CD4-positive, alpha-beta memory T cell (primary cell): ENCODE data around the gene FETUB. TPM values are rescaled to one million over a fixed set of nuclear protein-coding genes. Genes with fewer than 3 reads are reported as not detected.

Source experiments
- CTCF ChIA-PET: fragments of 350-600 bp; sonication (Branson Sonifier 250); formaldehyde crosslinking; loops from one replicate; lab custom pipeline; 2021; ENCODE audit warnings: inconsistent platforms; ENCODE audit not compliant: partially characterized antibody; lab: Charles Lee
- POLR2A ChIA-PET: fragments of 350-600 bp; sonication (Branson Sonifier 250); formaldehyde crosslinking; loops from one replicate; lab custom pipeline; 2021; ENCODE audit not compliant: partially characterized antibody; lab: Charles Lee
- DNase-seq, 5 donors: peaks; one replicate each; pipeline versions ENCODE4 v3.0.0 to v3.0.0-alpha.2; 2020 to 2022; ENCODE audit warnings: mixed read lengths in 1 of 5
- H3K27ac ChIP-seq: one replicate; pipeline ENCODE4 v1.7.0; 2013; ENCODE audit warnings: low read depth, low read length
- H3K27me3 ChIP-seq: 2 replicates; pipeline ENCODE4 v1.7.0; 2013; ENCODE audit warnings: mild to moderate bottlenecking, low read length, moderate library complexity; ENCODE audit not compliant: insufficient read depth
- H3K36me3 ChIP-seq: 2 replicates; pipeline ENCODE4 v1.7.0; 2013; ENCODE audit warnings: mild to moderate bottlenecking, low read length, moderate library complexity; ENCODE audit not compliant: insufficient read depth
- H3K4me1 ChIP-seq: 2 replicates; pipeline ENCODE4 v1.7.0; 2013; ENCODE audit warnings: mild to moderate bottlenecking, low read length, moderate library complexity; ENCODE audit not compliant: insufficient read depth
- H3K4me3 ChIP-seq, 2 donors: one replicate each; pipeline ENCODE4 v1.7.0; 2013; ENCODE audit warnings: low read length in 2 of 2, mild to moderate bottlenecking in 1 of 2
- H3K9me3 ChIP-seq, 2 donors: one replicate each; pipeline ENCODE4 v1.7.0; 2013; ENCODE audit warnings: low read length in 2 of 2, control low read depth in 1 of 2; ENCODE audit not compliant: control insufficient read depth in 1 of 2
- H3K27ac Mint-ChIP-seq, 7 donors: one replicate each; pipeline ENCODE4 v1.8.0; 2020 to 2021; ENCODE audit warnings: mixed read lengths in 7 of 7, mild to moderate bottlenecking in 6 of 7, inconsistent platforms in 3 of 7, moderate library complexity in 3 of 7
- H3K27me3 Mint-ChIP-seq, 2 donors: one replicate each; pipeline ENCODE4 v1.8.0; 2020 to 2021; ENCODE audit warnings: mixed read lengths in 2 of 2
- H3K36me3 Mint-ChIP-seq, 2 donors: one replicate each; pipeline ENCODE4 v1.8.0; 2020 to 2021; ENCODE audit warnings: mixed read lengths in 2 of 2, inconsistent platforms in 1 of 2, mild to moderate bottlenecking in 1 of 2
- H3K4me1 Mint-ChIP-seq, 4 donors: one replicate each; pipeline ENCODE4 v1.8.0; 2020 to 2021; ENCODE audit warnings: mixed read lengths in 4 of 4, mild to moderate bottlenecking in 1 of 4
- H3K4me3 Mint-ChIP-seq, 8 donors: one replicate each; pipeline ENCODE4 v1.8.0; 2020 to 2021; ENCODE audit warnings: mixed read lengths in 8 of 8, mild to moderate bottlenecking in 7 of 8, moderate library complexity in 6 of 8, inconsistent platforms in 3 of 8
- H3K9me3 Mint-ChIP-seq, 8 donors: one replicate each; pipeline ENCODE4 v1.8.0; 2020 to 2021; ENCODE audit warnings: mixed read lengths in 8 of 8, mild to moderate bottlenecking in 5 of 8, inconsistent platforms in 3 of 8, moderate library complexity in 1 of 8
- intact Hi-C: fragments of 100-400 bp; cut with micrococcal nuclease; formaldehyde crosslinking; loops from one replicate; pipeline ENCODE4 v1.15.1; 2023
- polyA plus RNA-seq, 2 donors: library from polyadenylated mRNA; unstranded; fragments of 300-500 nt; fragmentation: Illumina TruSeq; gene quantifications; one replicate each; pipeline ENCODE4 v1.2.3, GENCODE V29; 2021
- total RNA-seq, 2 experiments: library from RNA; stranded (reverse); gene quantifications; one replicate each; pipeline ENCODE4 v1.2.3, GENCODE V29; 2021

FETUB gene
- total and polyA plus RNA-seq, 4 experiments from 2014 or later, result not detected

GRCh38 chr3:186605561-186606545, 34.3 kb upstream of the FETUB start:
- Mint-ChIP-seq H3K27me3 (peaks cover 0 to 1% of the 10 kb centered on the region in 2 donors), H3K27ac (no peak overlapping the region), H3K4me3 (no peak overlapping the region), H3K4me1 (peaks cover 0 to 2% (median 0%) of the 10 kb centered on the region in 4 donors), H3K36me3 (no peaks in the 10 kb centered on the region), H3K9me3 (no peaks in the 10 kb centered on the region)
- intact Hi-C loops, result no loop called here
- no peak for DNase-seq
- no peak overlapping the region for H3K4me3 ChIP-seq
- no peak overlapping the region for H3K27ac ChIP-seq
- no peaks in the 10 kb centered on the region for H3K9me3 ChIP-seq
- ChIA-PET CTCF (interaction anchor here (3.4 to 24.2 kb wide), 2 partner anchors 7 to 11 kb away, joined by 23 to 255 read pairs; partner anchors contain the start of gene AHSG), POLR2A (no interaction called here)
- no peaks in the 10 kb centered on the region for H3K36me3 ChIP-seq
- H3K27me3 ChIP-seq, result no peaks in the 10 kb centered on the region
- H3K4me1 ChIP-seq, result no peaks in the 10 kb centered on the region

GRCh38 chr3:186608624-186609215, 31.5 kb upstream of the FETUB start:
- Histone ChIP-seq H3K9me3 (no peaks in the 10 kb centered on the region), H3K4me1 (no peaks in the 10 kb centered on the region), H3K36me3 (no peaks in the 10 kb centered on the region), H3K4me3 (no peak overlapping the region), H3K27ac (no peak overlapping the region), H3K27me3 (no peaks in the 10 kb centered on the region)
- ChIA-PET CTCF (interaction anchor here (1.0 to 10.9 kb wide), 5 partner anchors 8 to 626 kb away, joined by 3 to 278 read pairs (median 23); no protein-coding TSS in a partner anchor), POLR2A (no interaction called here)
- no peaks in the 10 kb centered on the region for H3K9me3 Mint-ChIP-seq
- intact Hi-C loops, result no loop called here
- H3K27ac Mint-ChIP-seq, result no peak overlapping the region
- no peak overlapping the region for H3K4me3 Mint-ChIP-seq
- H3K27me3 Mint-ChIP-seq, result peaks cover 0 to 5% of the 10 kb centered on the region in 2 donors
- peaks cover 0 to 4% (median 0%) of the 10 kb centered on the region in 4 donors for H3K4me1 Mint-ChIP-seq
- no peaks in the 10 kb centered on the region for H3K36me3 Mint-ChIP-seq
- DNase-seq, result no peak

GRCh38 chr3:186609247-186609868, 30.8 kb upstream of the FETUB start:
- H3K27me3 ChIP-seq, result no peaks in the 10 kb centered on the region
- no peaks in the 10 kb centered on the region for H3K9me3 ChIP-seq
- CTCF ChIA-PET, result interaction anchor here (1.0 to 10.9 kb wide), 5 partner anchors 8 to 626 kb away, joined by 3 to 278 read pairs (median 23); no protein-coding TSS in a partner anchor
- peaks cover 2% of the 10 kb centered on the region for H3K4me1 ChIP-seq
- H3K9me3 Mint-ChIP-seq, result no peaks in the 10 kb centered on the region
- no peak overlapping the region for H3K4me3 ChIP-seq
- DNase-seq, result no peak
- POLR2A ChIA-PET, result no interaction called here
- peaks cover 1 to 6% (median 4%) of the 10 kb centered on the region in 4 donors for H3K4me1 Mint-ChIP-seq
- intact Hi-C loops, result no loop called here
- H3K27ac Mint-ChIP-seq, result no peak overlapping the region
- no peaks in the 10 kb centered on the region for H3K36me3 ChIP-seq
- H3K36me3 Mint-ChIP-seq, result no peaks in the 10 kb centered on the region
- H3K27me3 Mint-ChIP-seq, result peaks cover under 1 to 5% of the 10 kb centered on the region in 2 donors
- no peak overlapping the region for H3K27ac ChIP-seq
- no peak overlapping the region for H3K4me3 Mint-ChIP-seq

- intact Hi-C loops, result no loop called here
- Mint-ChIP-seq H3K27me3 (peaks cover 6 to 7% of the 10 kb centered on the region in 2 donors), H3K4me3 (no peak overlapping the region), H3K36me3 (no peaks in the 10 kb centered on the region), H3K9me3 (no peaks in the 10 kb centered on the region), H3K4me1 (peaks cover 8 to 23% (median 16%) of the 10 kb centered on the region in 4 donors), H3K27ac (peak overlapping the region in 1 of 7 donors; percentile 21)
- no peaks in the 10 kb centered on the region for H3K27me3 ChIP-seq
- CTCF ChIA-PET, result interaction anchor here (1.0 to 10.9 kb wide), 6 partner anchors 8 to 630 kb away, joined by 3 to 278 read pairs (median 27); no protein-coding TSS in a partner anchor
- no peak overlapping the region for H3K4me3 ChIP-seq
- no peaks in the 10 kb centered on the region for H3K36me3 ChIP-seq
- H3K27ac ChIP-seq, result no peak overlapping the region
- peaks cover 14% of the 10 kb centered on the region for H3K4me1 ChIP-seq
- no peak for DNase-seq
- H3K9me3 ChIP-seq, result no peaks in the 10 kb centered on the region
- POLR2A ChIA-PET, result no interaction called here
Measured at GRCh38 chr3:186612065-186612464, 28.1 kb upstream of the FETUB start.

GRCh38 chr3:186612721-186613636, 27.2 kb upstream of the FETUB start, which contains the start of gene AHSG:
AHSG (plus strand) TSS chr3:186613060; CDS start chr3:186613142, 82 bp downstream.
- Mint-ChIP-seq H3K27me3 (peaks cover 8 to 9% of the 10 kb centered on the region in 2 donors), H3K9me3 (no peaks in the 10 kb centered on the region), H3K4me3 (no peak within 1 kb of the TSS), H3K36me3 (no peaks in the 10 kb centered on the region), H3K27ac (peak within 1 kb of the TSS in 2 of 7 donors; percentile 20 to 21), H3K4me1 (peaks cover 10 to 28% (median 20%) of the 10 kb centered on the region in 4 donors)
- peaks cover 18% of the 10 kb centered on the region for H3K4me1 ChIP-seq
- no peak within 1 kb of the TSS for H3K27ac ChIP-seq
- intact Hi-C loops, result no loop called here
- POLR2A ChIA-PET, result interaction anchor here (2.6 kb wide), 1 partner anchor 23 kb away, joined by 7 read pairs; no protein-coding TSS in a partner anchor
- DNase-seq, result no peak
- H3K27me3 ChIP-seq, result no peaks in the 10 kb centered on the region
- no peak within 1 kb of the TSS for H3K4me3 ChIP-seq
- no peaks in the 10 kb centered on the region for H3K9me3 ChIP-seq
- CTCF ChIA-PET, result interaction anchor here (0.9 to 10.9 kb wide), 13 partner anchors 12 to 632 kb away, joined by 3 to 278 read pairs (median 27); partner anchors contain the start of gene EIF4A2
- H3K36me3 ChIP-seq, result no peaks in the 10 kb centered on the region

GRCh38 chr3:186613637-186614265, 26.4 kb upstream of the FETUB start:
- no peak for DNase-seq
- ChIA-PET CTCF (interaction anchor here (0.9 to 10.9 kb wide), 26 partner anchors 11 to 1027 kb away, joined by 3 to 278 read pairs (median 6); partner anchors contain the start of genes DNAJB11, EIF4A2 and SENP2), POLR2A (interaction anchor here (0.8 to 2.6 kb wide), 5 partner anchors 24 to 626 kb away, joined by 3 to 7 read pairs (median 3); no protein-coding TSS in a partner anchor)
- Histone ChIP-seq H3K27ac (no peak overlapping the region), H3K4me3 (no peak overlapping the region), H3K9me3 (no peaks in the 10 kb centered on the region), H3K36me3 (no peaks in the 10 kb centered on the region), H3K27me3 (no peaks in the 10 kb centered on the region), H3K4me1 (peaks cover 18% of the 10 kb centered on the region)
- peaks cover 9 to 13% of the 10 kb centered on the region in 2 donors for H3K27me3 Mint-ChIP-seq
- H3K36me3 Mint-ChIP-seq, result no peaks in the 10 kb centered on the region
- no peaks in the 10 kb centered on the region for H3K9me3 Mint-ChIP-seq
- no peak overlapping the region for H3K4me3 Mint-ChIP-seq
- no peak overlapping the region for H3K27ac Mint-ChIP-seq
- H3K4me1 Mint-ChIP-seq, result peaks cover 10 to 28% (median 20%) of the 10 kb centered on the region in 4 donors
- intact Hi-C loops, result no loop called here
